ENCODE data around the gene CACNB4. TPM values are rescaled to one million over a fixed set of nuclear protein-coding genes. Genes with fewer than 3 reads are reported as not detected.

The CACNB4 gene
- total and polyA plus RNA-seq, 4 experiments from 2014 or later: 0.47 to 0.64 TPM; not detected in 2

DNA sequence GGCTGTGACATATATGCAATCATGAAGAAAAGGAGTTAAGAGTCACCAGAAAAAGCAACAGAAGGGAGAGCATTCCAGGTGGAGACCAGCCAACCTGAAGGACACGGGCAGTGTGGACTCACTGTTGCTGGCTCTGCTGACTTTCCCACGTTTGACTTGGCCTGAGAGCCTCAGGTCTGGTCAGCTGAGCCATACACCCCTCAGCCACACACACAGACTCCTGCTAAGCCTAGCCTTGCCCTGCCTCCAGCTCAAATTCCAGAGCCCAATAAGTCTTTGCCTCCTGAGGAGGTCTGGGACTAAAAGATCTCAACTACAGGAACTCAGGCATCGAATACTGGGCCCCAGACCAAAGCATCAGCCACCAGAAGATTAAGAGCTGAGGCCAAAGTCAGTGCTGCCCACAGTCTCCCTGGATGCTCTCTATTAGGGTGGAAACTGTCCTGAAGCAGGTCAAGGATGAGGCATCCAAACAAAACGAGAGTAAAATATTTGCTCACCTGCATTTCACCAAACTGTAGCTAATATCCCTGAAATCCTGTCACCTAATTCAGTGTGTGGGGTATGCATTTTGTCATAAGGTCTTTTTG, 23.3 kb downstream of the CACNB4 start:
- Mint-ChIP-seq H3K27me3 (peaks cover 3 to 4% of the 10 kb centered on the region in 2 donors), H3K4me1 (no peaks in the 10 kb centered on the region), H3K9me3 (peaks cover 0 to 3% (median 0%) of the 10 kb centered on the region in 8 donors), H3K36me3 (no peaks in the 10 kb centered on the region), H3K4me3 (no peak overlapping the region), H3K27ac (no peak overlapping the region)
- Histone ChIP-seq H3K27ac (ENCODE audit: low read depth, low read length) (no peak overlapping the region), H3K4me1 (ENCODE audit: insufficient read depth, low read length) (no peaks in the 10 kb centered on the region), H3K4me3 (ENCODE audit: low read length in 2 of 2) (no peak overlapping the region), H3K9me3 (ENCODE audit: control insufficient read depth in 1 of 2, low read length in 2 of 2) (no peaks in the 10 kb centered on the region), H3K27me3 (ENCODE audit: insufficient read depth, low read length) (no peaks in the 10 kb centered on the region), H3K36me3 (ENCODE audit: insufficient read depth, low read length) (no peaks in the 10 kb centered on the region)
- POLR2A ChIA-PET (ENCODE audit: partially characterized antibody): no interaction called here
- CTCF ChIA-PET (ENCODE audit: partially characterized antibody): no interaction called here
- no peak for DNase-seq
- intact Hi-C loops (cut with micrococcal nuclease): no loop called here

DNA sequence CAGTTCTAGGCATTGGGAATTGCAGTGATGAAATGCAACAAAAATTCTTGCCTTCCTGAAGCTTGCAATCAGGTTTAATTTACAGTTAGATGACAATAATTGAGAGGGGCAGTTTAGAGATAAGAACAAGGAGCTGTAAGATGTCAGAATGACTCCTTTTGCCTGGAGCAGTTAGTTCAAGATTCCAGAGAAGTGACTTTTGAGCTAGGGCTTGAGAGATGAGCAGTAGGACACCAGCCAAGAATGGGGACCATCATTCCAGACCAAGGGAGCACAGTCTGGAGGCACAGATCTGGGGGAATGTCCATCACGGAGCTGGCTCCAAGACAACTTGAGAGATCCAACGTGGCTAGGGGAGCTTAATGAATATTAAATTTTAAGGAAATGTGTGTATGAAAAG, 26.8 kb downstream of the CACNB4 start:
- Mint-ChIP-seq H3K27ac (no peak overlapping the region), H3K9me3 (peaks cover 0 to 3% (median 0%) of the 10 kb centered on the region in 8 donors), H3K27me3 (peaks cover 4% of the 10 kb centered on the region in 2 donors), H3K4me1 (no peaks in the 10 kb centered on the region), H3K36me3 (no peaks in the 10 kb centered on the region), H3K4me3 (no peak overlapping the region)
- Histone ChIP-seq H3K27me3 (ENCODE audit: insufficient read depth, low read length) (no peaks in the 10 kb centered on the region), H3K36me3 (ENCODE audit: insufficient read depth, low read length) (no peaks in the 10 kb centered on the region), H3K4me3 (ENCODE audit: low read length in 2 of 2) (no peak overlapping the region), H3K9me3 (ENCODE audit: control insufficient read depth in 1 of 2, low read length in 2 of 2) (no peaks in the 10 kb centered on the region), H3K27ac (ENCODE audit: low read depth, low read length) (no peak overlapping the region), H3K4me1 (ENCODE audit: insufficient read depth, low read length) (no peaks in the 10 kb centered on the region)
- CTCF ChIA-PET (ENCODE audit: partially characterized antibody): no interaction called here
- intact Hi-C loops (cut with micrococcal nuclease): no loop called here
- POLR2A ChIA-PET (ENCODE audit: partially characterized antibody): no interaction called here
- DNase-seq: no peak

DNA sequence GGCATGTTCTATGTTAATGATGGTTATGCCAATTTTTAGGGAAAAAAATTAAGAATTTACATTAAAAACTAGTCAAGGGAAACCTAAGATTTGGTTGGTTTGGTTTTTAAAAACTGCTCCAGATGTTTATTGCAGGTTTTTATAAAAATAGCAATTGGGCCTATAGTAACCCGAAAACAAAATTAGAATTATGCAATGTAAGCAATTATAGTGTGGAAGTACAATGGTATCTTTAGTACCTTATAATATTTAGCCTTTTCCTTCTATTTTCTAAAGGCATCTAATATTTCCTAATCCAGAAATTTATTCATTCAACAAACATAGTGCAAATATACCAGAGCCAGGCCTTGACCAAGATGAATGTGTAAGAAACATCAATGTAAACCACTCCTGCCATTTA, 27.3 kb downstream of the CACNB4 start:
- POLR2A ChIA-PET (ENCODE audit: partially characterized antibody): no interaction called here
- Histone ChIP-seq H3K36me3 (ENCODE audit: insufficient read depth, low read length) (no peaks in the 10 kb centered on the region), H3K9me3 (ENCODE audit: control insufficient read depth in 1 of 2, low read length in 2 of 2) (no peaks in the 10 kb centered on the region), H3K4me1 (ENCODE audit: insufficient read depth, low read length) (no peaks in the 10 kb centered on the region), H3K4me3 (ENCODE audit: low read length in 2 of 2) (no peak overlapping the region), H3K27ac (ENCODE audit: low read depth, low read length) (no peak overlapping the region), H3K27me3 (ENCODE audit: insufficient read depth, low read length) (no peaks in the 10 kb centered on the region)
- H3K9me3 Mint-ChIP-seq: peaks cover 0 to 3% (median 0%) of the 10 kb centered on the region in 8 donors
- no peaks in the 10 kb centered on the region for H3K36me3 Mint-ChIP-seq
- CTCF ChIA-PET (ENCODE audit: partially characterized antibody): no interaction called here
- H3K4me3 Mint-ChIP-seq: no peak overlapping the region
- peaks cover 3 to 4% of the 10 kb centered on the region in 2 donors for H3K27me3 Mint-ChIP-seq
- no peaks in the 10 kb centered on the region for H3K4me1 Mint-ChIP-seq
- DNase-seq: no peak
- intact Hi-C loops (cut with micrococcal nuclease): no loop called here
- no peak overlapping the region for H3K27ac Mint-ChIP-seq

DNA sequence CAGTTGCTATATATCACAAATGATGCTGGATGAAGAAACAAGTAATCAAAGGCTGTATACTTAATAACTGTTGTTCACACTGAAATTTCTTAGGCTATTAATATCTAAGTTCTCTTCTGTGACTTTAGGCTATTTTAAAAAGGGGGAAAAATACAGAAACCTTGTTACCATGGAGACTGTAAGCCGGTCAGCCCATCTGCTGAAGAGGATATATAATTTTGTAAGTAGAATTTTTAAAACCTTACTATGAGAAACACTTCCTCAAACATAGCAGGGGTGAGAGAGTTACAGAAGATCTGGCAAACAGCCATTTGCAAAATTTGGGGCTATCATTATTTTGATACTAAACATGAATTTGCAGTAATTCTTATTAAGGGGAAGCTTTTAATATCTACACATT, 27.8 kb downstream of the CACNB4 start:
- H3K27ac Mint-ChIP-seq: no peak overlapping the region
- no peaks in the 10 kb centered on the region for H3K9me3 ChIP-seq (ENCODE audit: control insufficient read depth in 1 of 2, low read length in 2 of 2)
- no peak overlapping the region for H3K27ac ChIP-seq (ENCODE audit: low read depth, low read length)

GRCh38 chr2:152068226-152068625, 30.6 kb downstream of the CACNB4 start:
- H3K4me3 Mint-ChIP-seq: no peak overlapping the region
- peaks cover 2 to 9% of the 10 kb centered on the region in 2 donors for H3K27me3 Mint-ChIP-seq
- Histone ChIP-seq H3K9me3 (ENCODE audit: control insufficient read depth in 1 of 2, low read length in 2 of 2) (no peaks in the 10 kb centered on the region), H3K36me3 (ENCODE audit: insufficient read depth, low read length) (no peaks in the 10 kb centered on the region), H3K27ac (ENCODE audit: low read depth, low read length) (no peak overlapping the region), H3K4me3 (ENCODE audit: low read length in 2 of 2) (no peak overlapping the region), H3K4me1 (ENCODE audit: insufficient read depth, low read length) (no peaks in the 10 kb centered on the region), H3K27me3 (ENCODE audit: insufficient read depth, low read length) (peaks cover 6% of the 10 kb centered on the region)
- DNase-seq: no peak
- POLR2A ChIA-PET (ENCODE audit: partially characterized antibody): no interaction called here
- H3K27ac Mint-ChIP-seq: no peak overlapping the region
- CTCF ChIA-PET (ENCODE audit: partially characterized antibody): interaction anchor here (0.9 kb wide), 1 partner anchor 42 kb away, joined by 3 read pairs; no protein-coding TSS in a partner anchor
- intact Hi-C loops (cut with micrococcal nuclease): no loop called here
- no peaks in the 10 kb centered on the region for H3K9me3 Mint-ChIP-seq
- H3K36me3 Mint-ChIP-seq: no peaks in the 10 kb centered on the region
- no peaks in the 10 kb centered on the region for H3K4me1 Mint-ChIP-seq

More for the DNA sequence above, 27.8 kb downstream of the CACNB4 start:
- Histone ChIP-seq H3K27me3 (ENCODE audit: insufficient read depth, low read length) (no peaks in the 10 kb centered on the region), H3K4me1 (ENCODE audit: insufficient read depth, low read length) (no peaks in the 10 kb centered on the region), H3K36me3 (ENCODE audit: insufficient read depth, low read length) (no peaks in the 10 kb centered on the region), H3K4me3 (ENCODE audit: low read length in 2 of 2) (no peak overlapping the region)
- peaks cover 0 to 3% (median 0%) of the 10 kb centered on the region in 8 donors for H3K9me3 Mint-ChIP-seq
- intact Hi-C loops (cut with micrococcal nuclease): no loop called here
- H3K4me1 Mint-ChIP-seq: no peaks in the 10 kb centered on the region
- no peaks in the 10 kb centered on the region for H3K36me3 Mint-ChIP-seq
- no peak for DNase-seq
- no peak overlapping the region for H3K4me3 Mint-ChIP-seq
- peaks cover 3 to 4% of the 10 kb centered on the region in 2 donors for H3K27me3 Mint-ChIP-seq
- ChIA-PET CTCF (ENCODE audit: partially characterized antibody) (no interaction called here), POLR2A (ENCODE audit: partially characterized antibody) (no interaction called here)

DNA sequence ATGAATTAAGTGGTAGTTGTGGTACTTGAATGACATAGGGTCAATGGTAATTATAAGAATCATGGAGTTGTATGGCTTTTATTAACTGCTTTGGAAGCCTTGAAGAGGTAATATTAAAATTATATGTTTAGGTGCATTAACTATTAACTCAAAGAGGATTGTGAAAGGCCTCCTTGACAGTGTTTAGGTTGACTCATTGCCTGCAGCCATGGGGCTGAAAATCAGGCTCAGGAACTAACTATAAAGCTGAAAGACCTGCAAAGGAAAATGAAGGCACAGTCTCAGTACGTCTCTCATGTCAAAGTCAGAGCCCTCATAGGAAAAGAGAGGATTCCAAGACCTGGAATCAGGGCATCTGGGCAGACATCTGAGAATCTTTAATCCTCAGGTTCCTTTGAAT, 31.0 kb downstream of the CACNB4 start:
- H3K27me3 ChIP-seq (ENCODE audit: insufficient read depth, low read length): peaks cover 7% of the 10 kb centered on the region
- Mint-ChIP-seq H3K27me3 (peaks cover 2 to 9% of the 10 kb centered on the region in 2 donors), H3K4me3 (no peak overlapping the region), H3K27ac (no peak overlapping the region), H3K9me3 (no peaks in the 10 kb centered on the region), H3K4me1 (no peaks in the 10 kb centered on the region), H3K36me3 (no peaks in the 10 kb centered on the region)
- no peaks in the 10 kb centered on the region for H3K9me3 ChIP-seq (ENCODE audit: control insufficient read depth in 1 of 2, low read length in 2 of 2)
- DNase-seq: no peak
- no peaks in the 10 kb centered on the region for H3K36me3 ChIP-seq (ENCODE audit: insufficient read depth, low read length)
- H3K4me3 ChIP-seq (ENCODE audit: low read length in 2 of 2): no peak overlapping the region
- H3K4me1 ChIP-seq (ENCODE audit: insufficient read depth, low read length): no peaks in the 10 kb centered on the region
- POLR2A ChIA-PET (ENCODE audit: partially characterized antibody): no interaction called here
- CTCF ChIA-PET (ENCODE audit: partially characterized antibody): interaction anchor here (0.9 kb wide), 1 partner anchor 42 kb away, joined by 3 read pairs; no protein-coding TSS in a partner anchor
- intact Hi-C loops (cut with micrococcal nuclease): no loop called here
- H3K27ac ChIP-seq (ENCODE audit: low read depth, low read length): no peak overlapping the region

- H3K4me3 ChIP-seq (ENCODE audit: low read length in 2 of 2): no peak overlapping the region
- H3K27me3 Mint-ChIP-seq: peaks cover 7 to 14% of the 10 kb centered on the region in 2 donors
- ChIA-PET POLR2A (ENCODE audit: partially characterized antibody) (no interaction called here), CTCF (ENCODE audit: partially characterized antibody) (interaction anchor here (1.3 kb wide), 1 partner anchor 40 kb away, joined by 3 read pairs; no protein-coding TSS in a partner anchor)
- no peaks in the 10 kb centered on the region for H3K4me1 ChIP-seq (ENCODE audit: insufficient read depth, low read length)
- H3K27ac Mint-ChIP-seq: no peak overlapping the region
- no peaks in the 10 kb centered on the region for H3K9me3 Mint-ChIP-seq
- no peaks in the 10 kb centered on the region for H3K36me3 ChIP-seq (ENCODE audit: insufficient read depth, low read length)
- H3K4me1 Mint-ChIP-seq: no peaks in the 10 kb centered on the region
- H3K27me3 ChIP-seq (ENCODE audit: insufficient read depth, low read length): peaks cover 7% of the 10 kb centered on the region
- DNase-seq: no peak
- H3K27ac ChIP-seq (ENCODE audit: low read depth, low read length): no peak overlapping the region
- no peaks in the 10 kb centered on the region for H3K9me3 ChIP-seq (ENCODE audit: control insufficient read depth in 1 of 2, low read length in 2 of 2)
- no peak overlapping the region for H3K4me3 Mint-ChIP-seq
- intact Hi-C loops (cut with micrococcal nuclease): no loop called here
- no peaks in the 10 kb centered on the region for H3K36me3 Mint-ChIP-seq
These were observed 32.9 kb downstream of the CACNB4 start for GRCh38 chr2:152065945-152066344.
